Measurements from ENCODE around the gene PHACTR1. TPM values are rescaled to one million over a fixed set of nuclear protein-coding genes. Genes with fewer than 3 reads are reported as not detected.

The PHACTR1 gene
- total RNA-seq, 1 donor from 2014 or later, result 2.2 TPM

- Histone ChIP-seq H3K27me3 (ENCODE audit: control insufficient read depth, insufficient read depth, low read length) (no peaks in the 10 kb centered on the region), H3K4me3 (ENCODE audit: low read depth, low read length) (no peak overlapping the region)
Measured at GRCh38 chr6:13278991-13279390, 562.4 kb downstream of the PHACTR1 start.

GRCh38 chr6:13280254-13280653 lies 563.7 kb downstream of the PHACTR1 start:
- H3K27me3 ChIP-seq (ENCODE audit: control insufficient read depth, insufficient read depth, low read length), result no peaks in the 10 kb centered on the region
- no peak for TF ChIP-seq CTCF (IDR thresholded peaks at IDR 0.05; ENCODE audit: insufficient read depth, low read length, poor library complexity, severe bottlenecking)
- no peaks in the 10 kb centered on the region for H3K36me3 ChIP-seq (ENCODE audit: control insufficient read depth, insufficient read depth, low read length)
- no peak overlapping the region for H3K4me3 ChIP-seq (ENCODE audit: low read depth, low read length)
- no peak for DNase-seq (ENCODE audit: low read depth)

More at GRCh38 chr6:13278991-13279390, 562.4 kb downstream of the PHACTR1 start:
- no peak for TF ChIP-seq CTCF (IDR thresholded peaks at IDR 0.05; ENCODE audit: insufficient read depth, low read length, poor library complexity, severe bottlenecking)
- H3K36me3 ChIP-seq (ENCODE audit: control insufficient read depth, insufficient read depth, low read length), result no peaks in the 10 kb centered on the region
- DNase-seq (ENCODE audit: low read depth), result no peak

- Histone ChIP-seq H3K4me3 (ENCODE audit: low read depth, low read length) (no peak overlapping the region), H3K36me3 (ENCODE audit: control insufficient read depth, insufficient read depth, low read length) (no peaks in the 10 kb centered on the region)
- no peak for TF ChIP-seq CTCF (IDR thresholded peaks at IDR 0.05; ENCODE audit: insufficient read depth, low read length, poor library complexity, severe bottlenecking)
Measured at GRCh38 chr6:13281686-13282085, 565.1 kb downstream of the PHACTR1 start.

GRCh38 chr6:13282393-13283069 lies 566.0 kb downstream of the PHACTR1 start:
- Histone ChIP-seq H3K27me3 (ENCODE audit: control insufficient read depth, insufficient read depth, low read length) (no peaks in the 10 kb centered on the region), H3K36me3 (ENCODE audit: control insufficient read depth, insufficient read depth, low read length) (no peaks in the 10 kb centered on the region), H3K4me3 (ENCODE audit: low read depth, low read length) (no peak overlapping the region)
- TF ChIP-seq CTCF (IDR thresholded peaks at IDR 0.05; ENCODE audit: insufficient read depth, low read length, poor library complexity, severe bottlenecking), result no peak
- no peak for DNase-seq (ENCODE audit: low read depth)

More at GRCh38 chr6:13281686-13282085, 565.1 kb downstream of the PHACTR1 start:
- H3K27me3 ChIP-seq (ENCODE audit: control insufficient read depth, insufficient read depth, low read length), result no peaks in the 10 kb centered on the region
- DNase-seq (ENCODE audit: low read depth), result no peak

GRCh38 chr6:13283331-13283730 lies 566.8 kb downstream of the PHACTR1 start:
- TF ChIP-seq CTCF (IDR thresholded peaks at IDR 0.05; ENCODE audit: insufficient read depth, low read length, poor library complexity, severe bottlenecking), result no peak
- DNase-seq (ENCODE audit: low read depth), result no peak
- Histone ChIP-seq H3K36me3 (ENCODE audit: control insufficient read depth, insufficient read depth, low read length) (no peaks in the 10 kb centered on the region), H3K27me3 (ENCODE audit: control insufficient read depth, insufficient read depth, low read length) (no peaks in the 10 kb centered on the region), H3K4me3 (ENCODE audit: low read depth, low read length) (no peak overlapping the region)

- H3K36me3 ChIP-seq (ENCODE audit: control insufficient read depth, insufficient read depth, low read length), result no peaks in the 10 kb centered on the region
- no peak for TF ChIP-seq CTCF (IDR thresholded peaks at IDR 0.05; ENCODE audit: insufficient read depth, low read length, poor library complexity, severe bottlenecking)
- no peak for DNase-seq (ENCODE audit: low read depth)
- no peaks in the 10 kb centered on the region for H3K27me3 ChIP-seq (ENCODE audit: control insufficient read depth, insufficient read depth, low read length)
- H3K4me3 ChIP-seq (ENCODE audit: low read depth, low read length), result no peak overlapping the region
Measured at GRCh38 chr6:13284646-13285045, 568.1 kb downstream of the PHACTR1 start.
